ENCODE measurements around the gene ADAT3. TPM values are rescaled to one million over a fixed set of nuclear protein-coding genes. Genes with fewer than 3 reads are reported as not detected.

ADAT3 gene
- total RNA-seq, 2 donors from 2014 or later: 3.9 to 8.4 TPM

GRCh38 chr19:1954532-1954933, 49.3 kb downstream of the ADAT3 start:
- no peaks in the 10 kb centered on the region for H3K27me3 ChIP-seq (replicated peaks; ENCODE audit: insufficient read depth)
- DNase-seq (ENCODE audit: low spot score) (no peak), ATAC-seq (ENCODE audit: insufficient number of reproducible peaks, low FRiP score, low read depth) (no peak)
- TF ChIP-seq CTCF (IDR thresholded peaks at IDR 0.05): no peak
- H3K9me3 ChIP-seq: no peaks in the 10 kb centered on the region
- H3K4me3 ChIP-seq: no peak overlapping the region
- H3K4me1 ChIP-seq (ENCODE audit: control insufficient read depth in 1 of 2, low read depth in 2 of 2): no peaks in the 10 kb centered on the region
- H3K27ac ChIP-seq: no peak overlapping the region
- H3K36me3 ChIP-seq: no peaks in the 10 kb centered on the region

- H3K4me3 ChIP-seq: no peak overlapping the region
- no peak overlapping the region for H3K27ac ChIP-seq
- DNase-seq (ENCODE audit: low spot score): no peak
- H3K4me1 ChIP-seq (ENCODE audit: control insufficient read depth in 1 of 2, low read depth in 2 of 2): no peaks in the 10 kb centered on the region
- H3K9me3 ChIP-seq: no peaks in the 10 kb centered on the region
- no peaks in the 10 kb centered on the region for H3K27me3 ChIP-seq (replicated peaks; ENCODE audit: insufficient read depth)
- no peak for TF ChIP-seq CTCF (IDR thresholded peaks at IDR 0.05)
- H3K36me3 ChIP-seq: no peaks in the 10 kb centered on the region
- no peak for ATAC-seq (ENCODE audit: insufficient number of reproducible peaks, low FRiP score, low read depth)
Measured at GRCh38 chr19:1955171-1956121, 50.2 kb downstream of the ADAT3 start.

GRCh38 chr19:1956122-1956494, 50.9 kb downstream of the ADAT3 start:
- no peaks in the 10 kb centered on the region for H3K36me3 ChIP-seq
- no peak for DNase-seq (ENCODE audit: low spot score)
- ATAC-seq (ENCODE audit: insufficient number of reproducible peaks, low FRiP score, low read depth): no peak
- no peak overlapping the region for H3K27ac ChIP-seq
- no peaks in the 10 kb centered on the region for H3K27me3 ChIP-seq (replicated peaks; ENCODE audit: insufficient read depth)
- H3K9me3 ChIP-seq: no peaks in the 10 kb centered on the region
- H3K4me3 ChIP-seq: no peak overlapping the region
- no peaks in the 10 kb centered on the region for H3K4me1 ChIP-seq (ENCODE audit: control insufficient read depth in 1 of 2, low read depth in 2 of 2)
- no peak for TF ChIP-seq CTCF (IDR thresholded peaks at IDR 0.05)

- H3K27ac ChIP-seq: no peak overlapping the region
- H3K36me3 ChIP-seq: no peaks in the 10 kb centered on the region
- no peaks in the 10 kb centered on the region for H3K4me1 ChIP-seq (ENCODE audit: control insufficient read depth in 1 of 2, low read depth in 2 of 2)
- DNase-seq (ENCODE audit: low spot score) (no peak), ATAC-seq (ENCODE audit: insufficient number of reproducible peaks, low FRiP score, low read depth) (no peak)
- no peaks in the 10 kb centered on the region for H3K9me3 ChIP-seq
- H3K27me3 ChIP-seq (replicated peaks; ENCODE audit: insufficient read depth): no peaks in the 10 kb centered on the region
- no peak for TF ChIP-seq CTCF (IDR thresholded peaks at IDR 0.05)
- no peak overlapping the region for H3K4me3 ChIP-seq
Measured at GRCh38 chr19:1956868-1957492, 51.8 kb downstream of the ADAT3 start.

- TF ChIP-seq CTCF (IDR thresholded peaks at IDR 0.05): no peak
- no peaks in the 10 kb centered on the region for H3K36me3 ChIP-seq
- no peak overlapping the region for H3K4me3 ChIP-seq
- no peaks in the 10 kb centered on the region for H3K4me1 ChIP-seq (ENCODE audit: control insufficient read depth in 1 of 2, low read depth in 2 of 2)
- DNase-seq (ENCODE audit: low spot score) (no peak), ATAC-seq (ENCODE audit: insufficient number of reproducible peaks, low FRiP score, low read depth) (no peak)
- no peak overlapping the region for H3K27ac ChIP-seq
- no peaks in the 10 kb centered on the region for H3K27me3 ChIP-seq (replicated peaks; ENCODE audit: insufficient read depth)
- H3K9me3 ChIP-seq: no peaks in the 10 kb centered on the region
Measured at GRCh38 chr19:1957562-1958248, 52.5 kb downstream of the ADAT3 start.
